ENCODE data around the gene HELZ2.
"Not testable (repeated sequence)": the region's sequence is repeated elsewhere in the genome, so short reads cannot be mapped to it uniquely, and the experiment has no call there.

HELZ2 gene, protein sequence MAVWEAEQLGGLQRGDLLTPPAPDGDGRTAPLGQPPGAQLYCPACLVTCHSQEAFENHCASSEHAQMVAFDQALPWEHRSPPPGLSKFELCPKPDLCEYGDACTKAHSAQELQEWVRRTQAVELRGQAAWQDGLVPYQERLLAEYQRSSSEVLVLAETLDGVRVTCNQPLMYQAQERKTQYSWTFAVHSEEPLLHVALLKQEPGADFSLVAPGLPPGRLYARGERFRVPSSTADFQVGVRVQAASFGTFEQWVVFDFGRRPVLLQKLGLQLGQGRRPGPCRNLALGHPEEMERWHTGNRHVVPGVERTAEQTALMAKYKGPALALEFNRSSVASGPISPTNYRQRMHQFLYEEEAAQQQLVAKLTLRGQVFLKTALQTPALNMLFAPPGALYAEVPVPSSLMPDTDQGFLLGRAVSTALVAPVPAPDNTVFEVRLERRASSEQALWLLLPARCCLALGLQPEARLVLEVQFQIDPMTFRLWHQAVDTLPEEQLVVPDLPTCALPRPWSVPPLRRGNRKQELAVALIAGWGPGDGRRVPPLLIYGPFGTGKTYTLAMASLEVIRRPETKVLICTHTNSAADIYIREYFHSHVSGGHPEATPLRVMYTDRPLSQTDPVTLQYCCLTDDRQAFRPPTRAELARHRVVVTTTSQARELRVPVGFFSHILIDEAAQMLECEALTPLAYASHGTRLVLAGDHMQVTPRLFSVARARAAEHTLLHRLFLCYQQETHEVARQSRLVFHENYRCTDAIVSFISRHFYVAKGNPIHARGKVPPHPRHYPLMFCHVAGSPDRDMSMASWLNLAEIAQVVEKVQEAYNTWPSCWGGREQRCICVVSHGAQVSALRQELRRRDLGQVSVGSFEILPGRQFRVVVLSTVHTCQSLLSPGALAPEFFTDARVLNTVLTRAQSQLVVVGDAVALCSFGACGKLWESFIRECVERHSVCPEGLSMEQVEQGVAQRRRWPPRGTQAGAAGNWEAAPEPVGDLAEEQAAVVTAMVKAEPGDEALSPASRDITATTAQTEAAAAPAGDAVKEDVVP (N-terminal part only)

DNA sequence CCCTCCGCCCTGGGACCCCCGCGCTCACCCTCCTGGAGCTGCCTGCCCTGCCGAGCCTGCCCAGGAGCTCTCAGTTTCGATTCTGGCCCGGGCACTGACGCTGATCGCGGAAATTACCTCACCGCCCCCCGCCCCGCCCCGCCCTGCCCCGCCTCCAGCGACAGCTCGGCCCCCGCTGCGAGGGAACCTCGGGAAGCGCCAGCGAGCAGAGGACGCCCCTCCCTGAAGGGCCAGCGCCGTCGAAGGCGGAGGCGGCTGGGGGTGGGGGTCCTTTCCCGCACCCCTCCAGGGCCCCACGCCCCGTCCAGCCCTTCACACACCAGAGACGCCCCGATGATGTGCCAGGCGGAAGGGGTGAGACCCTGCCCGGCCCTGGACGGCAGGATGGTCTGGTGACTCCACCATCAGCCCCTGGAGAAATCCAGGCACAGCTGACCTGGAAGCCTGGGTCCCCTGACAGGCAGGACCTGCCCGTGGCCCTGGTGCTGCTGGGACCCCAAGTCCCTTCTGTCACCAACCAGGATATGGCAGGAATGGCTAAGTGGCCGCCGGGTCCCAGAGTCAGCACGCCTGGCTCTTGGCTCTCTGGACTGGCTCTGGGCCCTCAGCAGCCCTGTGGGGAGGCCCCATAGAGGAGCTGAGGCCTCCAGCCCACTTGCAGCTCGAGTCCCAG lies at the start of gene HELZ2:
Gene HELZ2, minus strand, starts transcription at position 84 of the 673 bp plus-strand sequence. CDS start 1,854 bp downstream, outside the sequence.
- peak; percentile 40 to 72 for DNase-seq

DNA sequence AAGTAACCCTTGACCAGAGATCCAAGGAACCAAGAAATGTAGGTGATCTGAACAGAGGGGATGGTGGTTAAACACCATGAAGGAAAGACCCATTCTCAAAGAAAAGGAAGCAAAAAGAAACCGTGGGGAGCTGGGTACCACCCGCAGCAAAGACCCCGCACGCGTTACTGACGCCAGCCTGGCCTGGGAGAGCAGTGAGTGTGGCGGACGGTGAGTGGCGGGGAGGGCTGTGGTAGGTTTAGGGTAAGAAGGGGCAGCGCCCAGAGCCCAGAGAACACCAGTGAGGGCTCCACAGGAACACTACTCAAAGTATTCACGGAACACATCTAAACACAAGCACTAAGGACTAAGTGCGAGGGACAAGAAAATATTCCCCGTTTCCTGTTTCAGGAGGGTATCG lies 48.7 kb upstream of the HELZ2 start:
- DNase-seq = no peak

DNA sequence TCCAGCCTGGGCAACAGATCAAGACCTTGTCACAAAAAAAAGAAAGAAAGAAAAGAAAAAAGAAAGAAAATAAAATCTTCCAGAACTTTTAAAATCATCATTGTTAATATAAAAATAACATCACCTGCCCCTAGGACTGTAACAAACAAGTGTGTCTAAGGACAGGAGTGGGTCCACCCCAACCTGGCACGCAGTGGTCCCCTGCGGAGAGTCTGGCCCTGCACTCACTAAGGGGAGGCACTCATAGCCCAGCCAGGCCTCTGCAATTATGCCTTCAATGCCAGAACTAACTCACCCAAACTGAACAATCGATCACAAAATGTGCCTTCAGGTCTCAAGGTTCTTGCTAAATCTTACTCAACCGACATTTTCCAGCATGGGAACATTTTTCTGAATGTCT lies 48.1 kb upstream of the HELZ2 start:
- DNase-seq = no peak

DNA sequence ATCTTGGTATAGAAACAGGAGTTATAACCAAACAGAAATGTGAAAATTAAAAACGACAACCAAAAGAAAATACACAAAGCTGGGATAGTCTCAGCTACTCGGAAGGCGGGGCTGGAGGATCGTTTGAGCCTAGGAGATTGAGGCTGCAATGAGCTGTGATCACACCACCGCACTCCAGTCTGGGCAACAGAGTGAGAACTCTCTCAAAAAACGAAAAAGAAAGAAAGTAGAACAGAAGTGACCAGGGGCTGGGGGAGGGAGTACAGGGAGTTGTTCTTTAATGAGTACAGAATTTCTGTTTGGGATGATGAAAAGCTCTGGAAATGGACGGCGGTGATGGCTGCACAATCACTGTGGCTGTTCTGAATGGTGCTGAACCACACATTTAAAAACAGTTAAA lies 47.0 kb upstream of the HELZ2 start:
- no peak for DNase-seq

DNA sequence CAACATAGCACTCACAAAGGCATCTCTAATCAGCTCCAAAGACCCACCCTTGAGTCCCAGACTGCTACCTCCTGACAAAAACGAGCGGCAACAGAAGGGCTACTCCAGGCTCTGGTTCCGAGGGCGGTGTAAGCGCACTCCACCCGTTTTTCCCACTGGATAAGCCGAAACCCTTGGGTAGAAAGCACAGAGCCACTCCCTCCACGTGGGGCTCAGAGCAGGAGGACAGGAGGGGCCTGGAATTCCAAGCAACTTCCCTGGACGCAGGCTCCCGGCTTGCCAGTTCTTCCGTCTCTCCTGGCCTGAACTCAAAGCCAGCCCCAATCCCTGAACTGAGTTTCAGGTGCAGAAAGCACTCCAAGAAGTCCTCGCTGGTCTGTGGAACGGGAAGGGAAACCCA lies 45.5 kb upstream of the HELZ2 start:
- no peak for DNase-seq

DNA sequence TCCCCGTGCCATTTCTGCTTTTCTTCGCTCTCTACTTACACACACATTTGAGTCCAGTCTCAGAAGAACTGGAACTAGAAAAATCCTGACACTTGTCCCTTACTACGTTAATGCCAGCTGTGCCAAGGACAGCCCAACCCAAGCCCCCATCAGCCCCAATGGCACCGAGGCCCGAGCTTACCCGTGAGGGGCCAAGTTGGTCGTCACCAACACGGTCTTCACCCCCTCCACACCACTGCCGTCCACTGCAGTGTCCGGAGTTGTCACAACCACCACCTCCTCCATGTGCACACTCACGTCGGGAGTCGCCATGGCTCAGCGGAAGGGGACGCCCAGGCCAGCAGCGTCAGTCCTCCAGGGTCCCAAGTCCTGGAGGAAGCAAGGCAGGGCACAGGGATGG lies 45.0 kb upstream of the HELZ2 start:
- DNase-seq = no peak

DNA sequence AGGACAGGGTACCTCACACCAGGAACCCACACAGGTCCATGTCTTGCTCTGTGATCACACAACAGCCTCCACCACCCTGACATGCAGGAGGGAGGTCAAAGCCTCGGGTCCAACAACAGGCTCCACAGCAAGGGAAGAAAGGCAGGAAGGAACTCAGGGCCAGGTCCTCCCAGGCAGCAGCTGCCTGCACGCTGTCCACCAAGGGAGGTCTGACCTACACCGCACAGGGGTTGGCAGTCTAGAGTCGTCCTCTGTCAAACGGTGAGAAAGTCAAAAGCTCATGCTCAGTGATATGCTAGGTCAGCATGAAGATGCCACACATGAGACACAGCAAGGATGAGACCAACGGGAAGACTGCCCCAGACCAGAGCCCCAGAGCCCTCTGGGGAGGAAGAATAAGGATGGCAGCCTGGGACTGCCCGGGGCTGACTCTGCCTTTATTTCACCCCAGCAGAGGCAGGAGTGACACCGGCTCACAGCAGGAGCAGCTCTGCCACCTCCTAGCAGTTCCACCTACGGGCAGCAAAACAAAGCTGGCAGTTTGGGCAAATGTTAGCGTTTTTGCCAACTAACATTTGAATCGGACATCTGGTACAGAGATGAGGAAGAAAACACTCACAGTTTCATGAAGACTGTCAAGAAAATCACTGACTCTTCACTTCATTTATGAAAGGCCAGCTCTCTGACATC lies 44.4 kb upstream of the HELZ2 start:
- no peak for DNase-seq

DNA sequence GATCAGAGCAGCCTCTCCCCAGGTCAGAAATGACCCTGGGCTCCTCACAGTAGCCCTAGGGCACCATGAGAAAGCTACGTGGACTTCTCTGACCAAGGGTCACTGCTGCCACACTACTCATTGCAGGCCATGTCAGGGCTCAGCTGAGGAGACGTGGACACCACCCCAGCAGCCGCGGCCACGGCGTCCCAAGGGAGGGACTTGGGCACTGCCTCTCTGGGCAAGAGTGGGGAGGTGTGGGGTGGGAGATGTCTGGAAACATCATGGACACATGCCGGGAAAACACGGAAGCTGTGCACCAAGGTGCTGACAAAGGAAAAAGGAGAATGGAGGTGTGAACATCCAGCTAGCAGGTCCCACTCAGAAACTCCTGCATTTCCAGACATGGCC lies 43.8 kb upstream of the HELZ2 start:
- DNase-seq = no peak

DNA sequence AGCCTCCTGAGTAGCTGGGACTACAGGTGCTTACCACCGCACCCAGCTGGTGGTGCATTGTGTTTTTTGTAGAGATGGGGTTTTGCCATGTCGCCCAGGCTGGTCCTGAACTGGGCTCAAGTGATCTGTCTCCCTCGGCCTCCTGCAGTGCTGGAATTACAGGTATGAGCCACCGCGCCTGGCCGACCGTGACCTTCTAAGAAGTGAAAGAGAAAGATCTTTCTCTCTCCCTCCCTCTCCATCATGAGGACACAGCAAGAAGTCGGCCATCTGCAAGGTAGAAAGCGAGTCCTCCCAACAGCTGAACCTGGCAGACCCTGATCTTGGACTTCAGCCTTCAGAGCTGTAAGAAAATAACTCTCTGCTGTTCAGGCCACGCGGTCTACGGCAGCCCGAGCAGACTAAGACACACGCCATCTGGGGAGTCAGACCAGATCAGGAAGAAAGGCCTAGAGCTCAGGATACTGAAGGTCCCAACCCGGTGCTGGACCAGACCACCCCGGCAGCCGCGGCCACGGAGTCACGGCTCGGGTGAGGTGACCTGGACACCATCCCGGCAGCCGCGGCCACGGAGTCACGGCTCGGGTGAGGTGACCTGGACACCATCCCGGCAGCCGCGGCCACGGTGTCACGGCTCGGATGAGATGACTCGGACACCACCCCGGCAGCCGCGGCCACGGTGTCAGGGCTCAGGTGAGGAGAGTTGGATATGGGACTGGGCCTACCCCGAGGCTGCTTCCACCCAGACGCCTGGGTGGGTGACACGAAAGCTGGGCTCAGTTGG lies 43.2 kb upstream of the HELZ2 start:
- DNase-seq = no peak

DNA sequence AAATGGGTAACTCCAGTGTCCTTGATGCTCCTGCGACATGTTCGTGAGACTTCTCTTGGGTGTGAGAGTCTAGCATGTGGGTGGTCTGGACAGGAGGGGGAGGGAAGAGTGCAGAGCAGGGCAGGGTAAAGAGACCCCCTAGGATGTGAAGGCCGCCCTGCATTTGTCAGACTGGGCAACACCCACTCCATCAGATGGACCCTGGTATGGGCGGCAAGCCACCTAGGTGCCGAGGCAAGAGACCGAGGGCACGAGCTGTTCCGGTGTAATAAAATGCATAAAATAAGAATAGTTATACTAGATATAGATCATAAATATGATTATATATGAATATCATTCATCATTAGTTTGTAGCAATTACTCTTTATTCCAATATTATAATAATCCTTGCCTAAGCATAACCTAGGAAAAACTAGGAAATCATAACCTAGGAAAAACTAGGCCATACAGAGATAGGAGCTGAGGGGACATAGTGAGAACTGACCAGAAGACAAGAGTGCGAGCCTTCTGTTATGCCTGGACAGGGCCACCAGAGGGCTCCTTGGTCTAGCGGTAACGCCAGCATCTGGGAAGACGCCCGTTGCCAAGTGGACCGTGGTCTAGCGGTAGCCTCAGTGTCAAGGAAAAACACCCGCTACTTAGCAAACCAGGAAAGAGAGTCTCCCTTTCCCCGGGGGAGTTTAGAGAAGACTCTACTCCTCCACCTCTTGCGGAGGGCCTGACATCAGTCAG lies 40.0 kb upstream of the HELZ2 start:
- not testable (repeated sequence) for DNase-seq

DNA sequence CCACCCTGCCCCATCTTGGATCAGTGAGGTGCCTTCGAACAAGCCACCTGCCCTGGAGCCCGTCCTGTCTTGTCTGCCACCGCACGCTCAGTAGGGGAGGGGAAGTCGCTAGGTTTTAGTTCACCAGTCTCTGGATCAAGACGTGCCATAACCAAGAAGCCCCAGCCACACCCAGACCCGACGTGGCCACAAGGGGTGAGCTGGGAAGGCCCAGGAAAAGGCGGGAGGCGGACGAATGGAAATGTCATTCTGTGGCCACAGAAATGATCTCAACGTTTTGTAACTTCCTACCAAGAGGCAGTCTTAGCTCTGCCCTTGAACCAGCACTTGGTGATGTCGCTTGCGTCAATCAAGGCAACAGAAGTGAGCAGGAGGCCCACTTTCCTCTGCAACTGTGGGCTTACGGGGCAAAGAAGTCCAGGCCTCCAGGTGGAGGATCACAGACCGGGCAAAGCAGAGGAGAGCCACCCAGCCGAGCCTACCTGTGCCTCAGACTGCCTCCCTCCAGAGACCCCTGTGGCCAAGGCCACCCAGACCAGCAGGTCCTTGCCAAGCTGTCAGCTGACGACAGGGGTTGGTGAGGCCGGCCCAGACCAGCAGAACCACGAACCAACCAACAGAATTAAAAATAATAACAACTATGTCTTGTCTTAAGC lies 38.4 kb upstream of the HELZ2 start:
- DNase-seq = no peak

DNA sequence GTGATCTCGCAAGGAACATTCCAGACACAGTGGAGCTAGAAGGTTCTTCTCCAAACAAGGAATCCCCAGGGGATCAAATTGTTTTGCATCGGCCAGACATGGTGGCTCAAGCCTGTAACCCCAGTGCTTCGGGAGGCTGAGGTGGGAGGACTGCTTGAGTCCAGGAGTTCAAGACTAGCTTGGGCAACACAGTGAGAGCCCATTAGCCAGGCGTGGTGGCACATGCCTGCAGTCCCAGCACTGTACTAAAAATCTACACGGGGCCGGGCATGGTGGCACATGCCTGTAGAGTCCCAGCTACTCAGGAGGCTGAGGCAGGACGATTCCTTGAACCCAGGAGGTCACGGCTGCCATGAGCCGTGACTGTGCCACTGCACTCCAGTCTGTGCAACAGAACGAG lies 37.6 kb upstream of the HELZ2 start:
- DNase-seq = no peak

DNA sequence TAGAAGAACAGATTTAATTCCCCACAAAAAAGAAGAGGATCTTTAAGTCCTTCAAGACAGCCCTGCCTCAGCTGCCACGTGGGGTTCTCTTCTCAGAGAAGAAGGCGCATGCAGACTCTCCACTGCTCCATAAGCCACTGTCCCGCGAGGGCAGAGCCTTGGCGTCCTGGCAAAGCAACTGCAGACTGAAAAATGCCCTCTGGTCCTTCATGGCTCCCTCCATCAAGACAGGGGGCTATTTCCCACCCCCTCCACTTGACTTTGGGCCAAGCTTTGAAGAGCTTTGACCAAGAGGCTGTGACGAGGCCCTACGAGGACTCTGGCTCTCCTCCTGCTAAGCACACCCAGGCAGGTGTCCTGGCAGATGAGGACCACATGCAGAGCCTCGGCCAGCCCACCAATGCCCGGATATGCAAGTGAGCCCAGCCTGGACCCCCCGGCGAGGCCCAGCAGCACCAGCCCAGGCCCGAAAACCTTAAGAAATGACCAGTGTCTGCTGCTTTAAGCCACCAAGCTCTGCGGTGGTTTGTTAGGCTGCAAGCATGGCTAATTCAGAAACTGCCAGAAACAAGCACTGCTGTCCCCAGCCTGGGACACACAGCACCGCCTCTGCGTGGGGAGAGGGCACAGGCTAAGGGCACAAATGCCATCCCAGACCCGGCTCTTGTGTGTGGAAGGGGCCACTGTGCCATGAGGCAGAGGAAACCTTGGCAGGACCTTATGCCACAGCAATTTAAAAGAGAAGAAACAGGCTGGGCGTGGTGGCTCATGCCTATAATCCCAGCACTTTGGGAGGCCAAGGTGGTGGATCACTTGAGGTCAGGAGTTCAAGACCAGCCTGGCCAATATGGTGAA lies 36.8 kb upstream of the HELZ2 start:
- no peak for DNase-seq

DNA sequence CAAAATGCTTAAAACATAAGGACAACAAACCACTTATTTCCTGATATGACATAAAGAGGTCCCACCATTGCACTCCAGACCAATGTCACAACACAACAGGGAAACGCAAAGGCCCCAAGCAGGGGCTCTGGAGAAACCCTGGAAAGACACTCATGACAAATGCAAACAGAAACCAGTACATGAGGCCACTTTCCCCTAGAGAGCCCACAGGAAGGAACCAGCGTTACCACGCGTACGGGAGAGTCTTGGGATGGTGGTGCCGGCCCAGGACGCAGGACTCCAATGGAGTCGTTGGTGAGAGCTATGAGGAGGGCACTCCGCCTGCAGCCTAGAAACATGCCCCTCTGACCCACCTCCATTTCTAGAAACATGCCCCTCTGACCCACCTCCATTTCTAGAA lies 32.6 kb upstream of the HELZ2 start:
- DNase-seq = no peak

DNA sequence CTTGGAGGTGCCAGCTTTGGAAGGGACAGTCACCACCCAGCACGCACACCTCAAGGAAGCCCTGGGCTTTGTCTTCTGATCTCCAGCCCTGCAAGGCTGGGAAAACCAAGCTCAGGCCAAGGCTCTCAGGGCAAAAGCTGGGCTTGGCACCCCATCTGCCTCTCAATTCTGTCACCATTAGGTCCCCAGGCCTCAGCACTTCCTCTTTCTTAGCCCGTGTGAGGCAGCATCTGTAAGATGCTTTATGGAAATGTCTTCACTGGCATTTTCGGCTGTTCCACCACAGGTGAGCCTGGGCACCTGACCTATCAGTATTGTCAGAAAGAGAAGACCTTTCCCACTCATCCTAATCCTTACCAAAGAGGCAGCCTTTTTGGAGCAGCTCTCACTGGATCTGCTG lies 28.3 kb upstream of the HELZ2 start:
- no peak for DNase-seq

DNA sequence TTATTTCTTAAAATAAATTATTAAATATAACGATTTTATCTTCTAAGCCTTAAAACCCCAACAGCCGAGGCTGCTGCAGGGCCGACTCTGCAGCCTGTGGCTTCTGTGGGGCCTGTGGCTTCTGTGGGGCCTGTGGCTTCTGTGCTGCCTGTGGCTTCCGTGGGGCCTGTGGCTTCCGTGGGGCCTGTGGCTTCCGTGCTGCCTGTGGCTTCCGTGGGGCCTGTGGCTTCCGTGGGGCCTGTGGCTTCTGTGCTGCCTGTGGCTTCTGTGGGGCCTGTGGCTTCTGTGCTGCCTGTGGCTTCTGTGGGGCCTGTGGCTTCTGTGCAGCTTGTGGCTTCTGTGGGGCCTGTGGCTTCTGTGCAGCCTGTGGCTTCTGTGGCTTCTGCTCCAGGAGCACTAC lies 27.6 kb upstream of the HELZ2 start:
- DNase-seq = not testable (repeated sequence)

DNA sequence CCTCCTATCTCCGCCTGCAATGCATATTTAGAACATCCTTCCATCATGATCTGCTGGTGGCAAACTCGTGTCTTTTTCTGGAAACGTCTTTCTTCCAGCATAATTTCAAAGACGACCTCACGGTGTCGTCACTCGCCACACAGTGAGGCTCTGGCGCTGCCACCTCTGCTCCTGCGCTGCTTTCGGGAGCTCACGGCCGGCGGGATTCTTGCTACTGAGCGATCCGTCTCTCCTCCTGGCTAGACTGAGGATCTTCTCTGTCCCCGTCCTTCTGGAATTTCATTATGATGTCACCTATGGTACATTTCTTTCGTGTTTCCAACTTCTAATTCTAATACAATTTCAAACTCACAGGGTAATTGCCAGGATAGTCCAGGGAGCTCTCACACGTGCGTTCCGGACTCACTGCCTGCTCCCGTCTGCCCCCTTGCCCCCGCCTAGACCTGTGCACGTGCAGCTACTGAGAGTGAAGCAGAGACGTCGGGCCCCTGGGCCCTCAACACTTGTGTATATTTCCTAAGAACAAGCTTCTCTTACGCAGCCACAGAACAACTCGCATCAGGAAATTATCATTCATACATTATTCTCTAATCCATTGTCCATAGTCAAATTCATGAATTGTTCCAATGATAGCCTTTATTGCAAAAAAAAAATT lies 25.5 kb upstream of the HELZ2 start:
- no peak for DNase-seq

DNA sequence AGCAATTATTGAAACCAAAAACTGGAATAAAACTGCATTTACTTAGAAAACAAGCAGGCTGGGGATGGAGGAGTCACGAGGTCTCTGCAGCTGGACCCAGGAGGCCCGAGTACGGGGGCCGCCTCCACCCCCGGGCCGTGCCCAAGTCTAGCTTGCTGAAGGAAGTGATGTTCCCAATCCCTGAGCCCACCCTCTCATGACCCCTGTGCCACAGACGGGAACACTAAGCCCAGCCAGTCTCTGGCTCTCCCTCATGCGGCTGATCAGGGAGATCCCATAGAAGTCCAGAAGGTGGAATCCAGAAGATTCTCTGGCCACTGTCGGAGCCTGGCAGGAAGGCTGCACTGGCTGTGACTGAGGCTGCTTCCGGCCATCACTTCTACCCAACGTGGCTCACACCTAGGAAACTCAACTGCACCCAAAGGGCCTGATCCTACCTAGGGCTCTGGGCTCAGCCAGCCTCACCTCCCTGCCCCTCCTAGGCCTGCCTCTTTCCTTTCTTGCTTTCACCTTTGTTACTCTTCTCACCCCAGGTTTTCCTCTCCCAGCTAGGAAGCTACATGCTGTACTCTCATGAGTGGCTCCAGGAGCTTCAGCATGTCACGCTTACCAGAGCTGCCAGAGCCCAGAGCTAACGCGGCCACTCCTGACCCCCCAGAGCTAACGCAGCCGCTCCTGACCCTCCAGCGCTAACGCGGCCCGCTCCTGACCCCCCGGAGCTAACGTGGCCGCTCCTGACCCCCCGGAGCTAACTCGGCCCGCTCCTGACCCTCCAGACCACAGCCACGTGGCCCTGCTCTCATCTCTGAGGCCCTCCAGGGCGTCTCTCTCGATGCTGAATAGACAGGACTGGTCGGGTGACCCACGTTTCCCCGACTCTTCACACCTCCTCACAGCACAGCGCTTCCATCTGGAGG lies 24.7 kb upstream of the HELZ2 start:
- no peak for DNase-seq
